PC-3 (cell line): ENCODE data around the gene KANSL3. TPM values are rescaled to one million over a fixed set of nuclear protein-coding genes. Genes with fewer than 3 reads are reported as not detected.

ENCODE experiments used
- ATAC-seq: fragments of 200-7000 bp; cut with Tn5 transposase; 2 replicates; pipeline ENCODE4 v1.9.1; 2020; ENCODE audit warnings: mild to moderate bottlenecking, moderate library complexity
- BruUV-seq: library from RNA; stranded (reverse); fragments of 400-500 nt; replicated peaks from 2 replicates; lab custom pipeline; 2021; lab: Mats Ljungman, UMichigan
- CTCF ChIA-PET: fragments of 300-600 bp; sonication (Branson Sonifier 250); formaldehyde crosslinking; loops from one replicate; lab custom pipeline; 2022; ENCODE audit warnings: antibody characterized with exemption; lab: Charles Lee
- POLR2A ChIA-PET: fragments of 300-600 bp; sonication (Branson Sonifier 250); formaldehyde crosslinking; loops from one replicate; lab custom pipeline; 2022; ENCODE audit warnings: antibody characterized with exemption; ENCODE audit not compliant: unreplicated experiment; lab: Charles Lee
- DNase-seq: peaks from one replicate; pipeline ENCODE4 v3.0.0-alpha.2; 2015
- H2AFZ ChIP-seq: fragments of 300-600 bp; sonication (generic); 2 replicates; pipeline ENCODE4 v1.6.0; 2016; ENCODE audit warnings: antibody characterized with exemption, low read length
- H3F3A ChIP-seq: fragments of 300-600 bp; sonication (generic); one replicate; pipeline ENCODE4 v1.6.0; 2017; ENCODE audit warnings: antibody characterized with exemption, low read length, control low read depth, mild to moderate bottlenecking; ENCODE audit not compliant: unreplicated experiment
- H3K27ac ChIP-seq: fragments of 300-600 bp; sonication (generic); 2 replicates; pipeline ENCODE4 v1.5.1; 2016; ENCODE audit warnings: mild to moderate bottlenecking, low read length
- H3K27me3 ChIP-seq: fragments of 300-600 bp; sonication (generic); 2 replicates; pipeline ENCODE4 v1.6.1; 2016; ENCODE audit warnings: low read length, mixed read lengths
- H3K36me3 ChIP-seq: fragments of 300-600 bp; sonication (generic); 2 replicates; pipeline ENCODE4 v1.6.1; 2016; ENCODE audit warnings: low read depth, mixed run types, low read length, mixed read lengths
- H3K4me1 ChIP-seq: fragments of 300-600 bp; sonication (generic); 2 replicates; pipeline ENCODE4 v1.5.1; 2016; ENCODE audit warnings: low read length; ENCODE audit not compliant: insufficient read depth
- H3K4me2 ChIP-seq: fragments of 300-600 bp; sonication (generic); 2 replicates; pipeline ENCODE4 v1.6.0; 2016; ENCODE audit warnings: low read length
- H3K4me3 ChIP-seq: fragments of 300-600 bp; sonication (generic); 2 replicates; pipeline ENCODE4 v1.5.1; 2016; ENCODE audit warnings: mild to moderate bottlenecking, low read length, mixed read lengths
- H3K79me2 ChIP-seq: fragments of 300-600 bp; sonication (generic); 2 replicates; pipeline ENCODE4 v1.6.1; 2017; ENCODE audit warnings: low read length, mixed read lengths
- H3K9ac ChIP-seq: fragments of 300-600 bp; sonication (generic); 2 replicates; pipeline ENCODE4 v1.6.0; 2016; ENCODE audit warnings: mild to moderate bottlenecking, low read length
- H3K9me2 ChIP-seq: fragments of 300-600 bp; sonication (generic); replicated peaks from 2 replicates; pipeline ENCODE4 v1.6.1; 2016; ENCODE audit warnings: mixed run types, low read length, mixed read lengths
- H3K9me3 ChIP-seq: fragments of 300-600 bp; sonication (generic); 2 replicates; pipeline ENCODE4 v1.6.1; 2016; ENCODE audit warnings: low read length, mixed read lengths
- H4K20me1 ChIP-seq: fragments of 300-600 bp; sonication (generic); 2 replicates; pipeline ENCODE4 v1.6.1; 2016; ENCODE audit warnings: low read length, mixed read lengths
- CTCF ChIP-seq: fragments of 300-600 bp; sonication (generic); conservative IDR thresholded peaks from 2 replicates; pipeline ENCODE4 v1.5.1; 2017; ENCODE audit warnings: antibody characterized with exemption, low read depth, mild to moderate bottlenecking, low read length
- EZH2 ChIP-seq: fragments of 300-600 bp; sonication (generic); IDR thresholded peaks from one replicate; pipeline ENCODE4 v1.6.1; 2017; ENCODE audit warnings: antibody characterized with exemption, mild to moderate bottlenecking, low read length; ENCODE audit not compliant: unreplicated experiment
- EZH2phosphoT487 ChIP-seq: fragments of 300-600 bp; sonication (generic); IDR thresholded peaks from 2 replicates; pipeline ENCODE4 v1.6.1; 2018; ENCODE audit warnings: mild to moderate bottlenecking, antibody characterized with exemption, low read length, borderline replicate concordance
- intact Hi-C: fragments of 100-400 bp; cut with micrococcal nuclease; formaldehyde crosslinking; loops from 2 replicates; pipeline ENCODE4 v1.9.0; 2023
- total RNA-seq: library from RNA; depleted of rRNA; stranded (reverse); fragments of >200 nt; gene quantifications from 2 replicates; pipeline ENCODE4 v1.2.3, GENCODE V29; 2014

The KANSL3 gene
- total RNA-seq, 1 experiment from 2014 or later = 30.6 TPM

- intact Hi-C loops = loop anchor here (1.0 kb wide), 1 partner anchor 29 kb away; no protein-coding TSS in a partner anchor
- no peaks in the 10 kb centered on the region for H3K9me2 ChIP-seq
- no peaks in the 10 kb centered on the region for H4K20me1 ChIP-seq
- TF ChIP-seq EZH2 = no peak
- TF ChIP-seq EZH2phosphoT487 = no peak
- no peak for TF ChIP-seq CTCF
- no peaks in the 10 kb centered on the region for H3K27me3 ChIP-seq
- H3K9me3 ChIP-seq = no peaks in the 10 kb centered on the region
- H3K79me2 ChIP-seq = no peaks in the 10 kb centered on the region
- DNase-seq (no peak), ATAC-seq (no peak)
- no peak overlapping the region for H3K4me3 ChIP-seq
- H2AFZ ChIP-seq = no peak overlapping the region
- H3K27ac ChIP-seq = no peak overlapping the region
- CTCF ChIA-PET = no interaction called here
- no peak overlapping the region for H3K9ac ChIP-seq
- no peak overlapping the region for H3K4me2 ChIP-seq
- no peaks in the 10 kb centered on the region for H3F3A ChIP-seq
- no peaks in the 10 kb centered on the region; the same call in 1 of the 2 replicates for H3K36me3 ChIP-seq
- no TSS peak for BruUV-seq
- POLR2A ChIA-PET = no interaction called here
- peaks cover 16% of the 10 kb centered on the region for H3K4me1 ChIP-seq
Measured at GRCh38 chr2:96550787-96551604, 87.1 kb downstream of the KANSL3 start.

GRCh38 chr2:96549967-96550786 is 87.9 kb downstream of the KANSL3 start:
- POLR2A ChIA-PET = no interaction called here
- no peak overlapping the region for H3K27ac ChIP-seq

More at GRCh38 chr2:96549967-96550786, 87.9 kb downstream of the KANSL3 start:
- H3K4me1 ChIP-seq = peaks cover 8% of the 10 kb centered on the region
- H3K9me3 ChIP-seq = no peaks in the 10 kb centered on the region
- no peaks in the 10 kb centered on the region for H3F3A ChIP-seq
- no peaks in the 10 kb centered on the region for H3K27me3 ChIP-seq
- intact Hi-C loops = loop anchor here (1.0 kb wide), 1 partner anchor 30 kb away; no protein-coding TSS in a partner anchor
- no TSS peak for BruUV-seq
- peak overlapping the region; percentile 32 for H3K4me2 ChIP-seq
- H2AFZ ChIP-seq = peak overlapping the region; percentile 62; the same call in 1 of the 2 replicates
- no peaks in the 10 kb centered on the region for H4K20me1 ChIP-seq
- TF ChIP-seq CTCF (peak; percentile 86), EZH2phosphoT487 (no peak)
- H3K9me2 ChIP-seq = no peaks in the 10 kb centered on the region
- DNase-seq = peak; percentile 82
- CTCF ChIA-PET = interaction anchor here (0.7 to 1.1 kb wide), 4 partner anchors 10 to 56 kb away, joined by 3 to 4 read pairs (median 3); no protein-coding TSS in a partner anchor
- no peaks in the 10 kb centered on the region; the same call in 1 of the 2 replicates for H3K36me3 ChIP-seq
- H3K79me2 ChIP-seq = no peaks in the 10 kb centered on the region
- no peak overlapping the region; the same call in 1 of the 2 replicates for H3K4me3 ChIP-seq
- ATAC-seq = peak; percentile 76
- no peak overlapping the region for H3K9ac ChIP-seq
